Measurements from ENCODE around the gene TMEM97.

DNA sequence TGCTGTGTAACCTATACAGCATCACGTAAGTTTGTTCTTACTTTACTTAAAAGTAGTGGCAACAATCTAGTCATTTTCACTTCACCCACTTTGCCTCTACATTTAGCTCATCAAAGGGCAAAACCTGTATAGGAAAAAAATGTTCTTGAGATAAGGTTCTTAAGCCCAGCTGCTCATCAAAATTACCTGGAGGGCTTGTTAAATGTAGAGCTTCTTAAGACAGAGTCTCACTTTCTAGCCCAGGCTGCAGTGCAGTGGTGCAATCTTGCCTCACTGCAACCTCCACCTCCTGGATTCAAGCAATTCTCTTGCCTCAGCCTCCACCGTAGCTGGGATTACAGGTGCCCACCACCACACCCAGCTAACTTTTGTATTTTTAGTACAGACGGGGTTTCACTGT, 38.2 kb upstream of the TMEM97 start:
- TF ChIP-seq, protein P1, sequence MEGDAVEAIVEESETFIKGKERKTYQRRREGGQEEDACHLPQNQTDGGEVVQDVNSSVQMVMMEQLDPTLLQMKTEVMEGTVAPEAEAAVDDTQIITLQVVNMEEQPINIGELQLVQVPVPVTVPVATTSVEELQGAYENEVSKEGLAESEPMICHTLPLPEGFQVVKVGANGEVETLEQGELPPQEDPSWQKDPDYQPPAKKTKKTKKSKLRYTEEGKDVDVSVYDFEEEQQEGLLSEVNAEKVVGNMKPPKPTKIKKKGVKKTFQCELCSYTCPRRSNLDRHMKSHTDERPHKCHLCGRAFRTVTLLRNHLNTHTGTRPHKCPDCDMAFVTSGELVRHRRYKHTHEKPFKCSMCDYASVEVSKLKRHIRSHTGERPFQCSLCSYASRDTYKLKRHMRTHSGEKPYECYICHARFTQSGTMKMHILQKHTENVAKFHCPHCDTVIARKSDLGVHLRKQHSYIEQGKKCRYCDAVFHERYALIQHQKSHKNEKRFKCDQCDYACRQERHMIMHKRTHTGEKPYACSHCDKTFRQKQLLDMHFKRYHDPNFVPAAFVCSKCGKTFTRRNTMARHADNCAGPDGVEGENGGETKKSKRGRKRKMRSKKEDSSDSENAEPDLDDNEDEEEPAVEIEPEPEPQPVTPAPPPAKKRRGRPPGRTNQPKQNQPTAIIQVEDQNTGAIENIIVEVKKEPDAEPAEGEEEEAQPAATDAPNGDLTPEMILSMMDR (IDR thresholded peaks at IDR 0.05), result no peak
- TF ChIP-seq EP300 (IDR thresholded peaks at IDR 0.05) (no peak), POLR2AphosphoS5 (IDR thresholded peaks at IDR 0.05) (no peak), POLR2A (IDR thresholded peaks at IDR 0.05) (no peak)

Measured in suprapubic skin (tissue), 4 donors.